Type B pancreatic cell (in vitro differentiated cells): ENCODE data around the gene OR51V1. TPM values are rescaled to one million over a fixed set of nuclear protein-coding genes. Genes with fewer than 3 reads are reported as not detected.

Source experiments
- DNase-seq: peaks from one replicate; pipeline ENCODE4 v3.0.0; 2021; ENCODE audit warnings: mixed read lengths; ENCODE audit not compliant: unreplicated experiment; ENCODE audit errors: extremely low spot score
- H3K27ac Mint-ChIP-seq: 2 replicates; pipeline ENCODE4 v1.8.0; 2021; ENCODE audit warnings: mild to moderate bottlenecking, mixed read lengths
- H3K27me3 Mint-ChIP-seq: 2 replicates; pipeline ENCODE4 v1.8.0; 2021; ENCODE audit warnings: mixed read lengths
- H3K36me3 Mint-ChIP-seq: 2 replicates; pipeline ENCODE4 v1.8.0; 2021; ENCODE audit warnings: mixed read lengths
- H3K4me1 Mint-ChIP-seq: one replicate; pipeline ENCODE4 v1.8.0; 2021; ENCODE audit warnings: mixed read lengths; ENCODE audit not compliant: unreplicated experiment
- H3K4me3 Mint-ChIP-seq: 2 replicates; pipeline ENCODE4 v1.8.0; 2021; ENCODE audit warnings: mild to moderate bottlenecking, mixed read lengths
- H3K9me3 Mint-ChIP-seq: 2 replicates; pipeline ENCODE4 v1.8.0; 2021; ENCODE audit warnings: mixed read lengths
- CTCF ChIP-seq: fragments of 200-600 bp; sonication (generic); conservative IDR thresholded peaks from 2 replicates; pipeline ENCODE4 v1.5.0; 2021; ENCODE audit warnings: antibody characterized with exemption, mild to moderate bottlenecking
- total RNA-seq: library from RNA; stranded (reverse); gene quantifications from 2 replicates; pipeline ENCODE4 v1.2.1, GENCODE V29; 2021; ENCODE audit warnings: low replicate concordance

The OR51V1 gene
- total RNA-seq, 1 donor from 2014 or later = not detected

GRCh38 chr11:5203366-5203765, 2.9 kb upstream of the OR51V1 start:
- H3K27ac Mint-ChIP-seq = no peak overlapping the region
- no peaks in the 10 kb centered on the region for H3K9me3 Mint-ChIP-seq
- H3K36me3 Mint-ChIP-seq = no peaks in the 10 kb centered on the region
- H3K4me1 Mint-ChIP-seq = no peaks in the 10 kb centered on the region
- no peak for TF ChIP-seq CTCF
- H3K27me3 Mint-ChIP-seq = peaks cover 4% of the 10 kb centered on the region
- no peak for DNase-seq
- H3K4me3 Mint-ChIP-seq = no peak overlapping the region

- Mint-ChIP-seq H3K4me1 (no peaks in the 10 kb centered on the region), H3K9me3 (no peaks in the 10 kb centered on the region), H3K27me3 (peaks cover 4% of the 10 kb centered on the region), H3K36me3 (no peaks in the 10 kb centered on the region), H3K27ac (no peak overlapping the region), H3K4me3 (no peak overlapping the region)
- DNase-seq = no peak
- no peak for TF ChIP-seq CTCF
Observed at GRCh38 chr11:5198285-5198684, 2.2 kb downstream of the OR51V1 start.

- no peak overlapping the region for H3K4me3 Mint-ChIP-seq
- peaks cover 4% of the 10 kb centered on the region for H3K27me3 Mint-ChIP-seq
- no peaks in the 10 kb centered on the region for H3K4me1 Mint-ChIP-seq
- no peaks in the 10 kb centered on the region for H3K9me3 Mint-ChIP-seq
- no peak for TF ChIP-seq CTCF
- no peak overlapping the region for H3K27ac Mint-ChIP-seq
- no peak for DNase-seq
- no peaks in the 10 kb centered on the region for H3K36me3 Mint-ChIP-seq
Observed at GRCh38 chr11:5197536-5197935, 2.9 kb downstream of the OR51V1 start.

- Mint-ChIP-seq H3K36me3 (no peaks in the 10 kb centered on the region), H3K9me3 (no peaks in the 10 kb centered on the region), H3K4me1 (no peaks in the 10 kb centered on the region), H3K4me3 (no peak overlapping the region), H3K27ac (no peak overlapping the region), H3K27me3 (peaks cover 4% of the 10 kb centered on the region)
- DNase-seq = no peak
- TF ChIP-seq CTCF = no peak
Observed at GRCh38 chr11:5196731-5197130, 3.8 kb downstream of the OR51V1 start.

GRCh38 chr11:5196067-5196466, 4.4 kb downstream of the OR51V1 start:
- DNase-seq = no peak

More at GRCh38 chr11:5196067-5196466, 4.4 kb downstream of the OR51V1 start:
- Mint-ChIP-seq H3K4me1 (no peaks in the 10 kb centered on the region), H3K9me3 (no peaks in the 10 kb centered on the region), H3K4me3 (no peak overlapping the region), H3K27me3 (peaks cover 4% of the 10 kb centered on the region), H3K27ac (no peak overlapping the region), H3K36me3 (no peaks in the 10 kb centered on the region)
- TF ChIP-seq CTCF = no peak
